ENCODE data around the gene ZFP36L1. TPM values are rescaled to one million over a fixed set of nuclear protein-coding genes. Genes with fewer than 3 reads are reported as not detected.

Gene ZFP36L1
- total and polyA plus RNA-seq, 9 of the 15 experiments (the other 6 are each of a cell fraction or from before 2014, with no cell fraction given): 1.3 to 26.6 (median 3.7) TPM

DNA sequence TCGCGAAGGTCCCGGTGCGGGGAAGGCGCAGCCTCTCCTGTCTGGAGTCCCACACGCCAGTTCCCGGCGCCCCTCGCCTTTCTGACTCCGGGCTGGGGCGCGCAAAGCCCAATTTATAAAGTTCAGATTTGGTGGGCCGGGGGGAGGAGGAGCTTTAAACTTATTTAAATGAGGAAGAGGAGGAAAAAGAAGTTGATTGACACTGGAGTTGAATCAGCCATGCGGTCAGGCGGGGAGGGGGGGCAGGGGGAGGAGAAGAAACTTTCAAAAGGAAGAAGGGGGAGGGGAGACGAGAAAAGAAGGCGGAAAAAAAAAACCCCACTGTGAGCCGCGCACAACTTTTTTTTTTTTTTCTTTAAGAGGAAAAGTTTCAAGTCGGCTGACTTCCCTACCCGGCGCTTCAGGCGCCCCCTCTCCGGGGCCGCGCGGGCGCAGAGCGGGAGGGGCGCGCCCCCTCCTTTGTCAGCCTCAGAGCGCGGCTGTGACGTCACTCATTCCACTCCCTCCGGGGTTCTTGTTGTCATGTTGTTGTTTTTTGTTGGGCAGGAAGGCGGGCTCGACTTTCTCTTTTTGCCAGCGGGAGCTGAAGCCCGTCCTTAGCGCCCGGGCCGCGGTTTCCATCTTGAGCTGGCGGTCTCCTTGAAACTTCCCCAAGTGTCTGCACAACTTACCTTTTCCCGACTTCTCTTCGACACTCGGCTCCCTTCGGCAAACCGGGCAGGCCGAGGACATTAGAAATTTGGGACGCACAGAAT lies at the start of gene ZFP36L1 (continued):
- TF ChIP-seq, protein P1, sequence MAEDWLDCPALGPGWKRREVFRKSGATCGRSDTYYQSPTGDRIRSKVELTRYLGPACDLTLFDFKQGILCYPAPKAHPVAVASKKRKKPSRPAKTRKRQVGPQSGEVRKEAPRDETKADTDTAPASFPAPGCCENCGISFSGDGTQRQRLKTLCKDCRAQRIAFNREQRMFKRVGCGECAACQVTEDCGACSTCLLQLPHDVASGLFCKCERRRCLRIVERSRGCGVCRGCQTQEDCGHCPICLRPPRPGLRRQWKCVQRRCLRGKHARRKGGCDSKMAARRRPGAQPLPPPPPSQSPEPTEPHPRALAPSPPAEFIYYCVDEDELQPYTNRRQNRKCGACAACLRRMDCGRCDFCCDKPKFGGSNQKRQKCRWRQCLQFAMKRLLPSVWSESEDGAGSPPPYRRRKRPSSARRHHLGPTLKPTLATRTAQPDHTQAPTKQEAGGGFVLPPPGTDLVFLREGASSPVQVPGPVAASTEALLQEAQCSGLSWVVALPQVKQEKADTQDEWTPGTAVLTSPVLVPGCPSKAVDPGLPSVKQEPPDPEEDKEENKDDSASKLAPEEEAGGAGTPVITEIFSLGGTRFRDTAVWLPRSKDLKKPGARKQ (CRISPR knock-in tag; IDR thresholded peaks at IDR 0.05): no peak
- no peak for TF ChIP-seq MYNN (IDR thresholded peaks at IDR 0.05)
- TF ChIP-seq MYNN (CRISPR knock-in tag; IDR thresholded peaks at IDR 0.05): no peak
- TF ChIP-seq SAP30 (IDR thresholded peaks at IDR 0.05; ENCODE audit: borderline replicate concordance, insufficient read depth, low read depth, low read length, poor library complexity, severe bottlenecking): no peak
- TF ChIP-seq BCOR (IDR thresholded peaks at IDR 0.05): no peak
- TF ChIP-seq FUS (optimal IDR thresholded peaks at IDR 0.05; ENCODE audit: low read depth, low read length): no peak
- TF ChIP-seq TEAD1 (CRISPR knock-in tag; IDR thresholded peaks at IDR 0.05): 0 out of 4 replicates have a peak, but pooled peaks of 1 of the 2 experiments have one; percentile 4
- TF ChIP-seq NONO (IDR thresholded peaks at IDR 0.05; ENCODE audit: low read depth in 2 of 2, low read length in 1 of 2): peak; percentile 39 to 60; a peak in 1 of 4 replicates
- TF ChIP-seq LARP7 (IDR thresholded peaks at IDR 0.05): no peak
- TF ChIP-seq RBFOX2 (IDR thresholded peaks at IDR 0.05; ENCODE audit: low read depth, low read length): peak; percentile 90
- TF ChIP-seq PHF8 (IDR thresholded peaks at IDR 0.05; ENCODE audit: borderline replicate concordance, low read length): peak; percentile 53; the same call in 1 of the 2 replicates
- peak; percentile 77; the same call in 1 of the 2 replicates for TF ChIP-seq SUPT5H (IDR thresholded peaks at IDR 0.05)
- TF ChIP-seq HCFC1 (IDR thresholded peaks at IDR 0.05; ENCODE audit: low read depth, low read length): 0 out of 2 replicates have a peak, but pooled peaks have one; percentile 9
- TF ChIP-seq, protein P2, sequence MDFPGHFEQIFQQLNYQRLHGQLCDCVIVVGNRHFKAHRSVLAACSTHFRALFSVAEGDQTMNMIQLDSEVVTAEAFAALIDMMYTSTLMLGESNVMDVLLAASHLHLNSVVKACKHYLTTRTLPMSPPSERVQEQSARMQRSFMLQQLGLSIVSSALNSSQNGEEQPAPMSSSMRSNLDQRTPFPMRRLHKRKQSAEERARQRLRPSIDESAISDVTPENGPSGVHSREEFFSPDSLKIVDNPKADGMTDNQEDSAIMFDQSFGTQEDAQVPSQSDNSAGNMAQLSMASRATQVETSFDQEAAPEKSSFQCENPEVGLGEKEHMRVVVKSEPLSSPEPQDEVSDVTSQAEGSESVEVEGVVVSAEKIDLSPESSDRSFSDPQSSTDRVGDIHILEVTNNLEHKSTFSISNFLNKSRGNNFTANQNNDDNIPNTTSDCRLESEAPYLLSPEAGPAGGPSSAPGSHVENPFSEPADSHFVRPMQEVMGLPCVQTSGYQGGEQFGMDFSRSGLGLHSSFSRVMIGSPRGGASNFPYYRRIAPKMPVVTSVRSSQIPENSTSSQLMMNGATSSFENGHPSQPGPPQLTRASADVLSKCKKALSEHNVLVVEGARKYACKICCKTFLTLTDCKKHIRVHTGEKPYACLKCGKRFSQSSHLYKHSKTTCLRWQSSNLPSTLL (IDR thresholded peaks at IDR 0.05): no peak
- TF ChIP-seq, protein P3, sequence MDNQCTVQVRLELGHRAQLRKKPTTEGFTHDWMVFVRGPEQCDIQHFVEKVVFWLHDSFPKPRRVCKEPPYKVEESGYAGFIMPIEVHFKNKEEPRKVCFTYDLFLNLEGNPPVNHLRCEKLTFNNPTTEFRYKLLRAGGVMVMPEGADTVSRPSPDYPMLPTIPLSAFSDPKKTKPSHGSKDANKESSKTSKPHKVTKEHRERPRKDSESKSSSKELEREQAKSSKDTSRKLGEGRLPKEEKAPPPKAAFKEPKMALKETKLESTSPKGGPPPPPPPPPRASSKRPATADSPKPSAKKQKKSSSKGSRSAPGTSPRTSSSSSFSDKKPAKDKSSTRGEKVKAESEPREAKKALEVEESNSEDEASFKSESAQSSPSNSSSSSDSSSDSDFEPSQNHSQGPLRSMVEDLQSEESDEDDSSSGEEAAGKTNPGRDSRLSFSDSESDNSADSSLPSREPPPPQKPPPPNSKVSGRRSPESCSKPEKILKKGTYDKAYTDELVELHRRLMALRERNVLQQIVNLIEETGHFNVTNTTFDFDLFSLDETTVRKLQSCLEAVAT (IDR thresholded peaks at IDR 0.05): no peak
- TF ChIP-seq ZNF830 (CRISPR knock-in tag; IDR thresholded peaks at IDR 0.05): no peak
- peak; percentile 72 for TF ChIP-seq JUND (IDR thresholded peaks at IDR 0.05; ENCODE audit: borderline replicate concordance, low read depth, low read length)
- peak; percentile 52; the same call in 1 of the 3 replicates for TF ChIP-seq JUND (tag; IDR thresholded peaks at IDR 0.05; ENCODE audit: borderline replicate concordance, low read depth, low read length)
- TF ChIP-seq, protein P4, sequence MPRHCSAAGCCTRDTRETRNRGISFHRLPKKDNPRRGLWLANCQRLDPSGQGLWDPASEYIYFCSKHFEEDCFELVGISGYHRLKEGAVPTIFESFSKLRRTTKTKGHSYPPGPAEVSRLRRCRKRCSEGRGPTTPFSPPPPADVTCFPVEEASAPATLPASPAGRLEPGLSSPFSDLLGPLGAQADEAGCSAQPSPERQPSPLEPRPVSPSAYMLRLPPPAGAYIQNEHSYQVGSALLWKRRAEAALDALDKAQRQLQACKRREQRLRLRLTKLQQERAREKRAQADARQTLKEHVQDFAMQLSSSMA (CRISPR knock-in tag; IDR thresholded peaks at IDR 0.05): no peak
- TF ChIP-seq, protein P5, sequence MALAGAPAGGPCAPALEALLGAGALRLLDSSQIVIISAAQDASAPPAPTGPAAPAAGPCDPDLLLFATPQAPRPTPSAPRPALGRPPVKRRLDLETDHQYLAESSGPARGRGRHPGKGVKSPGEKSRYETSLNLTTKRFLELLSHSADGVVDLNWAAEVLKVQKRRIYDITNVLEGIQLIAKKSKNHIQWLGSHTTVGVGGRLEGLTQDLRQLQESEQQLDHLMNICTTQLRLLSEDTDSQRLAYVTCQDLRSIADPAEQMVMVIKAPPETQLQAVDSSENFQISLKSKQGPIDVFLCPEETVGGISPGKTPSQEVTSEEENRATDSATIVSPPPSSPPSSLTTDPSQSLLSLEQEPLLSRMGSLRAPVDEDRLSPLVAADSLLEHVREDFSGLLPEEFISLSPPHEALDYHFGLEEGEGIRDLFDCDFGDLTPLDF (CRISPR knock-in tag; IDR thresholded peaks at IDR 0.05): 0 out of 2 replicates have a peak, but pooled peaks have one; percentile 46
- TF ChIP-seq ZNF184 (CRISPR knock-in tag; IDR thresholded peaks at IDR 0.05): no peak
